Globus pallidus (tissue), 1 donor: Measurements from ENCODE around the gene PAWR.
A peak's percentile ranks its signal among the peaks of the same experiment; 100 is the strongest.
"Not testable (repeated sequence)": the region's sequence is repeated elsewhere in the genome, so short reads cannot be mapped to it uniquely, and the experiment has no call there.

Experiments used
- DNase-seq: peaks from one replicate; pipeline ENCODE4 v3.0.0-alpha.2; 2015; ENCODE audit warnings: low spot score

Gene PAWR

DNA sequence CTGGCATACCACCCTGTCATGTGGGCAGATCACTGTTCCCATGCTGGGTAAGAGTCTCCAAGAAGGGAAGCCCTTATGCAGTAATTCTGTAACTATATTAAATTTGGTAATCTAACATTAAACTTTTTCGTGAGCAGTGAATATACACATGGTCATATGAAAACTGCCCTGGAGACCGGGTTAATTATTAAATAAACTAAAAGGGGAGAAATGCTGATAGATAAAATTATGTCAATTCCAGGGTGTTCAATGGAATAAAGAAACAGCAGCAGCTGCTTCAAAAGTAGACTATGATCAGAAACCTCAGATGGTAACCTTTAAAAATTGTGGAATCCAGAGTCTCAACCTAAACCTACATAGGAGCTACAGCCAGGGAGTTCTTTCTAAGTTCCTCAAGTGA is 100.0 kb downstream of the PAWR start:
- no peak for DNase-seq

DNA sequence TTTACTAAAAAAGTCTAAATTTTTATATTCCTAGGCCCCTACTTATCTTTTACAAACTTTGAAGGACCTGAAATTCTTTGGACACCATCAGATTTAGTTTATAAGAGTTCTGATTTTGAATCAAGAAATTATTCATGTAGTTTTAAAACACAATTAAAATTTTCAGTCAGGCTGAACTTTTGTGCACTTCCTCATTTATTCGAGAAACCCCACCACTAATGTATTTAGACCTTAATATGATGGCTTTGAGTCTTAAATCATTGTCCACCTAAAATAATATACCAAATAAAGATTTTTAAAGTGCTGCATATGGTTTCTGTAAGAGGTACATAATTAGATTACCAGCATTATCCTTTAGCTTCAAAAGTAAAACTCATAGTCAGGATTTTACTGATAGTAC is 103.4 kb downstream of the PAWR start:
- DNase-seq: no peak

DNA sequence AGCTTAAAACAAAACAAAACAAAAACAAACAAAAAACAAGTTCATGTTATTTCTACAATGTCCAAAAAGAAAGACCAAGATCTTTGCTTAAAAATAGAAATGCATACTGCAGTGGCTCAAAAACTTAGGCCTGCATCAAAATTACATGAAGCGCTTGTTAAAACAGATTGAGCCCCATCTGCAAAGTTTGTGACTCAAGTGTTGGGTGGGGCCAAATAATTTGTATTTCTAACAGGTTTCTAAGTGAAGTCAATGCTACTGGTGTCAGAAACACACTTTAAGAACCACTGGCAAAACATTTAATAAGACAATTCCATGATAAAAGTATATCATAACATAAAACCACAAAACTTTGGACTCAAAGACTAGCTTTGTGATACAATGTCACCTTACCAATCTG is 105.6 kb downstream of the PAWR start:
- no peak for DNase-seq

DNA sequence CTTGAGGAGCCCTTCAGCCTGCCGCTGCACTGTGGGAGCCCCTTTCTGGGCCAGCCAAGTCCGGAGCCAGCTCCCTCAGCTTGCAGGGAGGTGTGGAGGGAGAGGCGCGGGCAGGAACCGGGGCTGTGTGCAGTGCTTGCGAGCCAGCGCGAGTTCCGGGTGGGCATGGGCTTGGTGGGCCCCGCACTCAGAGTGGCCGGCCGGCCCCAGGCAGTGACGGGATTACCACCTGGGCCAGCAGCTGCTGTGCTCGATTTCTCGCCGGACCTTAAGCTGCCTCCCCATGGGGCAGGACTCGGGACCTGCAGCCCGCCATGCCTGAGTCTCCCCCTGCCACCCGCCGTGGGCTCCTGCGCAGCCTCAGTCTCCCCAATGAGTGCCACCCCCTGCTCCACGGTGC is 116.9 kb downstream of the PAWR start:
- no peak for DNase-seq

DNA sequence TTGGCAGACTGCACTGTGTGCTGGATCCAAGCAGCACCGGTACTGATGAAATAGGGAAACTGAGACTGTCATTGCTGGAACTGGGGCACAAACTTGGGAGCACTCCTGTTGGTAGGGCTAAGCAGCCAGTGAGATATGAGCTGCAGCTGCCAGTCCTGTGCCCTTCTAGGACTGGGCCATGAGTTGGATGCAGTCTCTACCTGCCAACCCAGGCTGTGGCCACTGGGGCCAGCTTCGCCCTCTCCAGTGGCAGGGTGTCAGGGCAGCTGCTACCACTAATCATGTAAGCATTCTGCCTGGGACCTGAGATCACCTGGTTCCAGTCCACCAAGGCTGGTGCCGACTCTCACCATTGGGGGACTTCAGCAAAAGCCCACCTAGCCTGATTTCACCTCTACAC is 121.1 kb downstream of the PAWR start:
- DNase-seq: no peak

DNA sequence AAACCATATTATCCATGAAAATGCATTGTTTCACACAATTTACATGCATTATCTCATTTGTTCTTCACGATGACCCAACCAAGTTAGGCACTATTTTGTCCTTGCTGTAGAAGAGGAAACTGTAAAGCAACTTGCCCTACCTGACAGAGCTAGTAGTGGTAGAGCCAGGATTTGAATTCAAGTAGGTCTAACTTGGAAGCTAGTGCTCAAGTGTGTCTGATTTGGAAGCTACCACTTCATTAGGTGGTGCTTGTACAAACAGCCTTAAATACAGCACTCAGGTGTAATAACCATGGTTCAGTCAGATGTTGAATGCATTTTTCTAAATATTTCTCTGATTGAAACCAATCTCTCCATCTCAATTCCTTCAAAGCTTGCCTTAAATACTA is 123.6 kb downstream of the PAWR start:
- DNase-seq: no peak

DNA sequence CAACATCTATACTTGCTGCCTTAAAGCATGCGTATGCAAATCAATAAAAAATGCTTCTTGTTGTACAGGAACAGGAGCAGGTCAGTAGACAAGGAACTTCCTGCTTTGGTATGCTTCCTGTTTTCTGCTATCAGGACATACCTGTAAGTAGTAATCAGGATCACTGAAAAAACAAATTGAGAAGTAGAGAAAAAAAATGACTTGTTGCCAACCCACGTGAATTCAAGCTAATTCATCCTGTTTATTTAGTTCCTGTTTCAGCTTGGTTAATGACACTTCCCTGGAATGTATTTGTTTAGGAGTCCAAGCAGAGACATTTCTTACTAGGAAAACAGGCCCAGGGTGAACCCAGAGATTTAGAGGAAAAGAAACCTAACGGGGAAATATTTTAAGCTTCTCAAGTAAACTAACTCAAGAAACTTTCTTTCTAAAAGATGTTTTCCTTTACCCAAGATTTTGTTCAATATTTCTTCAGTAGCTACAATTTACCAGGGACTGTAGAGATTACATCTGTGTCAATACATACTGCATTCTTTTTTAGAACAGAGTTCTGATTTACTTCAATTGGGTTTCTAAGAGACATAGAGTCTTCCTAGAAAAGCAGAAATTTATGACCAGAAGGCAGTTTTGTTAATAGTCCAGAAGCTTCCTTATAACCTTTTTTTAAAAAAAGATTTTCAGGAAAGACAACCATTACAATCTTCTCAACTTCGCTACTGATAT is 124.2 kb downstream of the PAWR start:
- no peak for DNase-seq

DNA sequence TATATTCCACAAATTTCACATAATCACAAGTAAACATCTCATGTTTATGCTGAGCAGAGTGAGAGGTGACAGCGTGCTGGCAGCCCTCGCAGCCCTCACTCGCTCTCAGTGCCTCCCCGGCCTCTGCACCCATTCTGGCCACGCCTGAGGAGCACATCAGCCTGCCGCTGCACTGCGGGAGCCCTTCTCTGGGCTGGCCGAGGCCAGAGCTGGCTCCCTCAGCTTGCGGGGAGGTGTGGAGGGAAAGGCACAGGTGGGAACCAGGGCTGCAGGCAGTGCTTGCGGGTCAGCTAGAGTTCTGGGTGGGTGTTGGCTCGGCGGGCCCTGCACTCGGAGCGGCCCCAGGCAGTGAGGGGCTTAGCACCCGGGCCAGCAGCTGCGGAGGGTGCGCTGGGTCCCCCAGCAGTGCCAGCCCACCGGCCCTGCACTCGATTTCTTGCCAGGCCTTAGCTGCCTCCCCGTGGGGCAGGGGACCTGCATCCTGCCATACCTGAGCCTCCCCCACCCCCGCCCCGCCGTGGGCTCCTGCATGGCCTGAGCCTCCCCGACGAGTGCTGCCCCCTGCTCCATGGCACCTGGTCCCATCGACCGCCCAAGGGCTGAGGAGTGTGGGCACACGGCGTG is 125.9 kb downstream of the PAWR start:
- DNase-seq: not testable (repeated sequence)

DNA sequence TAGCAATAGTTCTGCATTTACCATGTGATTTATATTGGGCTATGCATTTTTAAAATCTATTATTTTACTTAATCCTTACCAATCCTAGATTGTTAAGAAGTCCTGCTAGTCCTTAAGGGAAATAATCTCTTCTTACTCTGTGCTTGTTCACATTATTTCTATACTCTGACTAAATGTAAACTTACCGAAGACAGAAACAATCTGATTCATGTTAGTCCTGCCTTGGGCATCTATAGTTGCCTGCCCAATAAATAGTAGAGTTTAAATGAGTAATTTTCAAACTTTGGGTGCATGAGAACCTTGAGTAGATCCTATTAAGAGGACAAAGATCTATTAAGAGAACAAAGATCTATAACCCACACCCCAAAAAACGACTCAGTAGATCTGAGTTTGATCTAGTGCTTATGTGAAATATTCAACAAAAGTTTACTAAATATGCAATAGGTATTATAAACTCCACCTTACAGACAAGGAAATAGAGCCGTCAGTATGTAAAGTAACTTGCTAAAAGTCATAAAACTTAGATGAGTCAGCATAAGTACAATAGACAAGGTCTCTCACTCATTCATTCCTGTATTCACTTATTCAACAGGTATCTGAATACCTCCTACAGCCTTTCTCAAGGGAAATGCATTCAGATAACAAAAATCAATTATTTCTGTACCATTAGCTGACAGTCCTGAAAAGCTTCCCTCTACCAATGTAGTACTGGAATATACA is 127.6 kb downstream of the PAWR start:
- no peak for DNase-seq

DNA sequence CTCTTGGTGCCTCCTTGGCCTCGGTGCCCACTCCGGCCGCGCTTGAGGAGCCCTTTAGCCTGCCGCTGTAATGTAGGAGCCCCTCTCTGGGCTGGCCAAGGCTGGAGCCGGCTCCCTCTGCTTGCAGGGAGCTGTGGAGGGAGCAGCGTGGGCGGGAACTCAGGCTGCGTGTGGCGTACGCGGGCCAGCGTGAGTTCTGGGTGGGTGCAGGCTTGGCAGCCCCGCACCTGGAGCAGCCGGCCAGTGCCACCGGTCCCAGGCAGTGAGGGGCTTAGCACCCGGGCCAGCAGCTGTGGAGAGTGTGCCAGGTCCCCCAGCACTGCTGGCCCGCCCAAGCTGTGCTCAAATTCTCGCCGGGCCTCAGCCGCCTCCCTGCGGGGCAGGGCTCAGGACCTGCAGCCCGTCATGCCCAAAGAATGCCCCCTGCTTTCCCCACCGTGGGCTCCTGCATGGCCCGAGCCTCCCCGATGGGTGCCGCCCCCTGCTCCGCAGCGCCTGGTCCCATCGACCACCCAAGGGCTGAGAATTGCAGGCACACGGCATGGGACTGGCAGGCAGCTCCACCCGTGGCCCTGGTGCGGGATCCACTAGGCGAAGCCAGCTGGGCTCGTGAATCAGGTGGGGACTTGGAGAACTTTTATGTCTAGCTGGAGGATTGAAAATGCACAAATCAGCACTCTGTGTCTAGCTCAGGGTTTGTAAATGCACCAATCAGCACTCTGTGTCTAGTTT is 129.2 kb downstream of the PAWR start:
- no peak for DNase-seq

DNA sequence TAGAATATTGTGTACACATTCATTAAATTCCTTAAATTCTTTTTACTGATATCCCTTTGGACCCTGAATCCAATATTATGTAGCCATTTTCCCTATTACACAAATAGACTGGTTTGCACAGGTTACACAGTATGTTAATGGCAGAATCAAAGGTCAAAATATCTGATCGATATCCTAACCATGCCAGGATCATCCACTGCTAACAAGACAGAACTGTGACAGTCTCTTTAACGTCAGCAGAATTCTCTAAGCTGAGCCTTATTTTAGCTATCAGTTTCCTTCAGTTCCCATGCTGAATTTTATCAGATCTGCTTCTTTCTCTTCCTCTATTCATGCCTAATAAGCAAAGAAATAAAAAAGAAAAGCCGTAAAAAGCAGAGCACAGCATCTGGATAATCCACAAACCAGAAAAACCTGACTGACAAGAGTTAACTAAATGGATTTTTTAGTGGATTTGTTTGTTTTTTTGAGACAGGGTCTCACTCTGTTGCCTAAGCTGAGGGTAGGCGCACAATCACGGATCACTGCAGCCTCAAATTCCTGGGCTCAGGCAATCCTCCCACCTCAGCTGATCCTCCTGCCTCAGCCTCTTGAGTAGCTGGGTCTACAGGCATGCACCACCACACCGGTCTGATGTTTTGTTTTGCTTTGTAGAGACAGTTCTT is 130.4 kb downstream of the PAWR start:
- DNase-seq: no peak

DNA sequence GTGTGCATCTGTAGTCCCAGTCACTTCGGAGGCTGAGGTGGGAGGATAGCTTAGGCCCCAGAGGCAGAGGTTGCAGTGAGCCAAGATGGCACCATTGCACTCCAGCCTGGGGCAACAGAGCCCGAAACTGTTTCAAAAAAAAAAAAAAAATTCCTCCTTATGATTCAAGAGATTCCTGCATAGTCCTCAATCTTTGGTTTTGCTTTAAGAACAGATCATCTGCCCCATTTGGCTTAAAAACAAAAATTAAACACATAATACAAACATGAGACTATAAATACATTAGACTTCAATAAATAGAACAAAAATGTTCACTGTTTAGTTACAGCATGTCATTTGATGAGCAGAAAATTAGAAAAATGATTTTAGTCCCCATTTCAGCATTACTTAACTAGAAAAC is 131.2 kb downstream of the PAWR start:
- no peak for DNase-seq

DNA sequence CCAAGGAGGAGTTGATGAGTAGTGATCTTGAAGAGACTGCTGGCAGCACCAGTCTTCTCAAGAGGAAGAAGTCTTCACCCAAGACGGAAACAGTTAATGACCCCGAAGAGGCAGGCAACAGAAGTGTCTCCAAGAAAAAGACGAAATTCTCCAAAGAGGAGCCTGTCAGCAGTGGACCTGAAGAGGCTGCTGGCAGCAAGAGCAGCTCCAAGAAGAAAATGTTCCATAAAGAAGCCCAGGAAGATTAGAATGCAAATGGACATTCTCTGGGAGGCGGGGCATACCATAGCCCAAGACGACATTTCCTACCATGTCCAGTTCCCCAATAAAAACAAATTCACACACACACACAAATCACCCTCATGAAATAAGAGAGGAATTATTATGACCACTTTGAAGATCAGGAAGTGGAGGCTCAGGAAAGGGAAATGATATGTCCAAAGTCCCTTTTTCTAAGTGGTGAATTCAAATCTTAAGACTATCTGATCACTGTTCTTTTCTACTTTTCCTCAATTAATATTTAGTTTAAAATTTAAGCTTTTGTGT is 131.8 kb downstream of the PAWR start:
- no peak for DNase-seq

DNA sequence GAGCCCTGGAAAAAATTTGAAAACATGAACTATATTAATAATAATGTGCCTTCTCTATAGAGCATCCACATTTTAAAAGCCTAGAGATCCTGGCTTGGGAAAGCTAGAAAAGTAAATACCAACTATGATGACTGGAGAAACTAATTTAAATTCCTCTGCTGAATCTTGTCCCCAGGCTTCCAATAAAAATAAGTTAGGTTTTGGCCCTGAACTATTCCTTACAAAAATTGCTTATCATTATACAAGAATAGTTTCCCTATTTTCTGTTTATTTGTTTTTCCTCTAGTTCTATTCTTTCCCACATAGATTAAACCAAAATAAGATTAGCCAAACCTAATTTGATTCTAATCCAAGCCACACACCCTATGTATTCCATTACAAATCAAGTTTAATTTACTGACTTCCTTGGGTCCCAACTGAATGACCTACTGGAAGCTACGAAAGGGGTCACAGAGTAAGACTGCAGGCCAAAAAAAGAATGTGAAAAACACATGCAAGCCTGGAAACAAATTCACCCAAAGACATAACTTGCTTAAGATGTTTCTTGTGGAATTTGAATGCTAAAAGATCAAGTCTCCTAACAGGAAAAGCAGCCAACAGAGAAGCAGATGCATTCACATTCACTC is 133.0 kb downstream of the PAWR start:
- no peak for DNase-seq

DNA sequence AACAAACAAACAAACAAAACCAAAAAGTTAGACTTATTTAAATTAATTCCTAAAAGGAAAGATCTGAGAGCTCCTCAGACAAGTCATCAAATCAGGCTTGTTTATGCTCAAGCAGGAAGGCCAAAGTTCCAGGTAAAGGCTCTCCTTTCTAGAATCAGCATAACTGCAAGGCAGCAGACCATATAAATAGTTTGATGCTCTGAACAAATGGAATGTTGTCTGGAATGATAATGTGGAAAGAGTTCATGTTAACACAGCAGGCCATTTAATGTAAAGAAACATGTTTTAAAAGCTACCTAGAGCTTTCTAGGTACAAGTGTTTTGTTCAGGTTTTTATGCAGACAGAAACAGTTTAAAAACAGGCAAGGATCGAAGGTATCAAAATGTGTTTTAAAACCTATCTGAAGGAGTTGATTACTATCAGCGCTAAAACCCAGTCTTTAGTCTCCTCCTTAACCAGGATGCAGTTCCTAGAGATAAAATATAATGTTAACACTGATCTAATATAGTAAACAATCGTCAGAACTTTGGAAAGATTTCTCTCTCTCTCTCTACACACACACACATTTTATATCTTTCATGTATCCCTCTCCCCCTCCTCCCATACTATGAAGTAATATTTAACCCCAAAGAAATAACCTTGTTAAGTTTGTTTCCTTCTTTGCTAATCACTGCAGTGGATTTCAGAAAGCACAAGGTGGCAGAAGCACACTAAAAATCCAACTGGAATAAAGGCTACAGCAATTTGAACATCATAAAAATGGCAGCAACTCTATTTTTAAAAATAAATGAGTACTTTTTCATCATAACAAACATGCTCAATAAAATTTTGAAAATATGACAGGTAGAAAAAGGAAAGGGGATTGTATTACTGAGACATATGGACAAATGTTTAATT is 135.5 kb downstream of the PAWR start:
- DNase-seq: peak; percentile 15

DNA sequence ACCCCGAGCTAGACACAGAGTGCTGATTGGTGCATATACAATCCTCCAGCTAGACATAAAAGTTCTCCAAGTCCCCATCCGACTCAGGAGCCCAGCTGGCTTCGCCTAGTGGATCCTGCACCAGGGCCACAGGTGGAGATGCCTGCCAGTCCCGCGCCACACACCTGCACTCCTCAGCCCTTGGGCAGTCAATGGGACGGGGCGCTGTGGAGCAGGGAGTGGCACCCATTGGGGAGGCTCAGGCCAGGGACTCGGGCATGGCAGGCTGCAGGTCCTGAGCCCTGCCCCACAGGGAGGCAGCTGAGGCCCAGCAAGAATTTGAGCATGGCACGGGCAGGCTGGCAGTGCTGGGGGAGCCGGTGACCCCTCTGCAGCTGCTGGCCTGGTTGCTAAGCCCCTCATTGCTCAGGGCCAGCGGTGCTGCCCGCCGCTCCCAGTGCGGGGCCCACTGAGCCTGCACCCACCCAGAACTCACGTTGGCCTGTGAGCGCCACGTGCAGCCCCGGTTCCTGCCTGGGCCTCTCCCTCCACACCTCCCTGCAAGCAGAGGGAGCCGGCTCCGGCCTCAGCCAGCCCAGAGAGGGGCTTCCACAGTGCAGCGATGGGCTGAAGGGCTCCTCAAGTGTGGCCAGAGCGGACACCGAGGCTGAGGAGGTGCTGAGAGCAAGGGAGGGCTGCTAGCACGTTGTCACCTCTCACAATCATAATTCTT is 136.7 kb downstream of the PAWR start:
- no peak for DNase-seq

DNA sequence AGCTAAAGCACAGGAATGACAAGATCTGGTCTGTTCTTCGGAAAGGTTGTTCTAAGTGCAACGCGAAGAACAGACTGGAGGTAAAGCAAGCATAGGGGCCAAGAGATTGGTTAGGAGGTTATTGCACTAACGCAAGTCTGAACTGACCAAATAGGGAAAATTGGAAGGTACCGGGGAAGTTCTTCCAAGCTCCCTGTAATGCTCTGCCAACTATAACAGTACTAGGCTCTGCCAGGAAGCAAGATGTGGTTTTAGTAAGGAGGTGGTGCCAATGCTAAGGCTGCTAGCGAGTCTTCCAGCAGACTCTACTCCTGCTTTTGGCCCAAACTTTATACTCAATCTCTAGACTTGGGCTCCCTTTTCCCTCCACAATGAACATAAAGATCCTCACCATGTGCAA is 138.6 kb downstream of the PAWR start:
- no peak for DNase-seq

DNA sequence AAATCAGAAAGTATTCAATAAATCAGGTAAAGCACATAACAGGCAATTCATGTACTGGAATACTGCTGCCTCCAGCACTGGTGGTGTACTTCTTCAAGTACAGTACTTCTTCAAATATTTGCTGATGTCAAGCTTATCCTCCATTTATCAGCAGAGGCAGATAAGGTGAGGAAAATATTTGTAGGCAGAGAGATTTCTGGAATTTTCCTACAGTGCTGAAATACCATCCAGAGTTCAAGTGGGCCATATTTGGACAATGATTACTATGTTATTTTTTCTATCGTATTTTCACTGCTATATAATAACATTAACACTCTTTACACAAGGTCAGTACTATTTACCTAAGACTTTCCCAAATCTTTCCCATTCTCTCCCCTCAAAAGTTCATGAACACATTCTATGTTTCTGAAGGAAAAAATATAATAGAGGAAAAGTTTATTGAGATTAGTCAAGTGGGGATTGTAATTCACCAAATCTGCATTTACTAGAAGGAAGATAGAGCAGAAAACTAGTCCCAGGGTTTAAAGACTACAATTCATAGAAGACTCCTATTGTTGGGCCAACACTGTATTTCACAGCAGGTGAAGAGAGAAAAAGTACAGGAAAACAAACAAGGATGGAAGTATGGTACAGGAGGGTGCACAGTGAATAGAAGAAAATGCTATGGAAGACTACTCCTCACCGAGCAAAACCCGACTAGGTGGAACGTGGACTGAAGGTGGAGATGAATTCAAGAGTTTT is 141.1 kb downstream of the PAWR start:
- DNase-seq: no peak

DNA sequence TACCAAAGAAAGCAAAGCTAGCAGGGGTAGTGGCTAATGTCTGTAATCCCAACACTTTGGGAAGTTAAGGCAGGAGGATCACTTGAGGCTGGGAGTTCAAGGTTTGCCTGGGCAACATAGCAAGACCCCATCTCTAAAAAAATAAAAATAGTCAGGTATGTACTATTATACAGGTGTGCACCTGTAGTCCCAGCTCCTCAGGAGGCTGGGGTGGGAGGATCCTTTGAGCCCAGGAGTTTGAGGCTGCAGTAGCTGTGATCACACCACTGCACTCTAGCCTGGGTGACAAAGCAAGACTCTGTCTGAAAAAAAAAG is 142.2 kb downstream of the PAWR start:
- no peak for DNase-seq
